Measurements from ENCODE around the gene SLX4IP. TPM values are rescaled to one million over a fixed set of nuclear protein-coding genes. Genes with fewer than 3 reads are reported as not detected.

Gene SLX4IP
- total and polyA plus RNA-seq, 2 of the 13 experiments (the other 11 are each of a cell fraction or from before 2014, with no cell fraction given) = 3.6 to 7.3 TPM

- TF ChIP-seq TRIM24 (CRISPR knock-in tag; IDR thresholded peaks at IDR 0.05) (no peak), ZNF20 (CRISPR knock-in tag; IDR thresholded peaks at IDR 0.05) (peak; percentile 72; the same call in 1 of the 2 replicates), ZMAT3 (CRISPR knock-in tag; conservative IDR thresholded peaks at IDR 0.05) (peak; percentile 7; the same call in 1 of the 2 replicates), ZNF142 (CRISPR knock-in tag; IDR thresholded peaks at IDR 0.05) (no peak), ZFYVE20 (CRISPR knock-in tag; IDR thresholded peaks at IDR 0.05; ENCODE audit: borderline replicate concordance, low read depth) (no peak), NR2F6 (IDR thresholded peaks at IDR 0.05) (no peak), NR2F6 (CRISPR knock-in tag; IDR thresholded peaks at IDR 0.05) (peak; percentile 67), ZNF512B (CRISPR knock-in tag; IDR thresholded peaks at IDR 0.05; ENCODE audit: borderline replicate concordance) (no peak), REXO4 (CRISPR knock-in tag; IDR thresholded peaks at IDR 0.05; ENCODE audit: borderline replicate concordance) (no peak), SOX6 (IDR thresholded peaks at IDR 0.05) (no peak), SOX6 (CRISPR knock-in tag; IDR thresholded peaks at IDR 0.05) (peak; percentile 48), ZNF839 (CRISPR knock-in tag; IDR thresholded peaks at IDR 0.05; ENCODE audit: borderline replicate concordance) (peak; percentile 43; the same call in 1 of the 2 replicates), ZC3H13 (CRISPR knock-in tag; IDR thresholded peaks at IDR 0.05) (0 out of 2 replicates have a peak, but pooled peaks have one; percentile 23), ZNF746 (CRISPR knock-in tag; IDR thresholded peaks at IDR 0.05) (0 out of 2 replicates have a peak, but pooled peaks have one; percentile 65), MLXIP (CRISPR knock-in tag; IDR thresholded peaks at IDR 0.05; ENCODE audit: borderline replicate concordance) (no peak), ZFP41 (CRISPR knock-in tag; IDR thresholded peaks at IDR 0.05; ENCODE audit: borderline replicate concordance) (0 out of 2 replicates have a peak, but pooled peaks have one; percentile 56)
These were observed at the start of gene SLX4IP (continued) for GRCh38 chr20:10434832-10435812.
